Occipital lobe (tissue), 2 donors: ENCODE data around the gene SUSD3. TPM values are rescaled to one million over a fixed set of nuclear protein-coding genes. Genes with fewer than 3 reads are reported as not detected.

ENCODE experiments used
- DNase-seq: peaks from one replicate; lab custom pipeline; 2025; lab: John Stamatoyannopoulos, UW
- total RNA-seq: library from RNA; depleted of rRNA; stranded (reverse); fragments of >200 nt; gene quantifications from one replicate; pipeline ENCODE4 v1.2.3, GENCODE V29; 2014

The SUSD3 gene
- total RNA-seq, 1 donor from 2014 or later = 1.6 TPM

DNA sequence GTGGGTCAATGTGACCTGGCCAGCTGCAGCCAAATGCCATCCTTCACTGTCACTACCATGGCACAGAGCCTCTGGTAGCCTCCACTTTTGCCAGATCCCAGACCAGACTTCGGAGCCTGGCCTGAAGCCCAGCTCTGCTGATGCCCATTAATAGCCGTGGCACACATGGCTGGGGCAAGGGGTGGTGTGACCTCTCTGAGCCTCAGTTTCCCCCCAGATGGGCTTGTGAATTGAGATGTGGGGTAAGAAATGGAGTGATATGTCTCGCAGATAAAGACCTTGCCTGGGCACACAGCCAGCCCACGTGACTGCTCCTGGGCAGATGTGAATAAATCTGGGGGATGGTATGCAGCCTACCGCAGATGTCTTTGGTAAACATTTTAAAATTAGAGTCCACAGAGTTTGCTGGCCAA is 13.9 kb downstream of the SUSD3 start:
- no peak for DNase-seq

DNA sequence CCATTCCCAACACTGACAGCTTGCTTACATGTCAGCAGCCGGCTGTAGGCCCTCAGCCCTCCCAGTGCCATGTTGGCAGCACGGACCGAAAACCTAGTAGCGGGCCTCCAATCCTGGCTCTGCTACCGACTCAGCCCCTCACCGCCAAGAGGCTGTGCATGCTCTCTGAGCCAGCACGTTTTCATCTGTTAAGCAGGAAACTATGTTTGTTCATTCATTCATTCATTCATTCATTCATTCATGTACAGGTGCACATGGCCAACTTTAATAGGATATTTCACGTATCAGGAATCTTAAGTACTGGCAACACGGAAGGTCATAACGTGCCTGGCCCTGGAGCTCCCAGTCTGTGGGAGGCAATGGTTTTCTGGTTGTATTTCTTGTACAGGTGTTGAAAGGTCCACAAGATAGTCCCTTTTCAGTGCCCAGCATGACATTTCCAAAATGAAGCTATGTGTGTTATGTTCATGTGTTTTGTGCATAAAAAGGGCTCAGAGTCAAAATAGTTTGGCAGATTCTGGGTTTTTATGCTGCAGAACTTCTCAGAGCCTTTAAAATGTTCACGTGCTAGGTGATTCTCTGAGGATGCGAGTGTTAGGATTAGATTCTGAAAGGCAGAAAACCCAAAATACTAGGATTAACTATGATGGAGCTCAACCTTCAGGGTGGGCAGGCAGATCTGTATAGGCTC is 17.7 kb downstream of the SUSD3 start:
- DNase-seq = no peak

DNA sequence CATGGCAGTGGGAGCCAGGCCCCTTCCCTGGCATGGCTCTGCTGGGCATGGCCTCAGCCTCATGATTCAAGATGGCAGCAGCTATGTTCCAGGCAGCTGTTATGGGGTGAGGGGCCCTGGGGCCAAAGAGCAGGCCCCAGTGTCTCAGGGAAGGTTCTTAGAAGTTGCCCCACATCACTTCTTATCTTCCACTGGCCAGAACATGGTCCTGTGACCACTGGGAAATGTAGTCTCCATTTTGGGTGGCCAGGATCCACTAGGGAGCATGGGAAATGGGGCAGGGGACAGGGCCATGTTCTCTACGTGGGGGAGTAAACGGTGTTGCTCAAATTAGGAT is 18.3 kb downstream of the SUSD3 start:
- DNase-seq = no peak

DNA sequence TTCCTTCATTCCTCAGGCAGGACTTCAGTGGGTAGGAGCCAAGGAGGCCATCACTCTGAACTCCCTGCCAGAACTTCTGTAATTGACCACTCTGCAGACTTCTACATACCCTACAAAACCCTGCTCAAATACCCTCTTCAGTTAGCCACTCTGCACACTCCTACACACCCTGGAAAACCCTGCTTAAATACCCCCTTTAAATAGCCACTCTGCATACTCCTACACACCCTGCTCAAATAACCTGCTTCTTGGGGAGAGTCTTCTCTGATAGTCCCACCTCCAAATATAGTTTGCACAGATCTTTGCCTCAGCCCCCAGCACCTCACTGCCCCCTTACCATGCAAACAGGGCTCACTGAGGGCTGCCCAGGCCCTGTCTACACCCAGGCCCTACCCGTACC is 18.9 kb downstream of the SUSD3 start:
- no peak for DNase-seq

DNA sequence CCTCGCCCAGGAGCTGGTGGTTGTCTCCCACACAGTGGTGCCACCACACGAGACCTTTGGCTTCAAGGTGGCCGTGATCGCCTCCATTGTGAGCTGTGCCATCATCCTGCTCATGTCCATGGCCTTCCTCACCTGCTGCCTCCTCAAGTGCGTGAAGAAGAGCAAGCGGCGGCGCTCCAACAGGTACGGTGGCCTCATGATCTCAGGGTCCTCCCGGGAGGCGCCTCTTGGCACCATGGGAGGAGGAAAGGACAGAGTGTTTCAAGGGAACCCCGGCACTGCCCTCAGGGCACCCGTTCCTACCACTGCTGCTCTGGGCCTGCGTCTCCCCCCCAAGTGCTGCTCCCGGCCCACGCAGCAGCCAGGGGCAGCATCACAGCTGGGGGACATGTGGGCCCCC is 19.3 kb downstream of the SUSD3 start:
- DNase-seq = no peak

DNA sequence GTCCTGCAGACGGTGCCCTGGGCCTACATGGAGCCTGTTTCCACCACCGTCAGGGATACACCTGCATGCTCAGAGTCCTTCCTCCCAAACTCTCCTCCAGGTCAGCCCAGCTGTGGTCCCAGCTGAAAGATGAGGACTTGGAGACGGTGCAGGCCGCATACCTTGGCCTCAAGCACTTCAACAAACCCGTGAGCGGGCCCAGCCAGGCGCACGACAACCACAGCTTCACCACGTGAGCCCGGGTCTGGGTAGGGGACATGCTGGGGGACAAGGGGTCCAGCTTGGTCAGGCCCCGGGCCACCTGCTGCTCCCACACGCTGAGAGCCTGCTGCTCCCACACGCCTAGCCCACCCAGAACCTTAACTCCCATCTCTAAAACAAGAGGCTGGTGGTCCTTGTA is 20.9 kb downstream of the SUSD3 start:
- DNase-seq = no peak

DNA sequence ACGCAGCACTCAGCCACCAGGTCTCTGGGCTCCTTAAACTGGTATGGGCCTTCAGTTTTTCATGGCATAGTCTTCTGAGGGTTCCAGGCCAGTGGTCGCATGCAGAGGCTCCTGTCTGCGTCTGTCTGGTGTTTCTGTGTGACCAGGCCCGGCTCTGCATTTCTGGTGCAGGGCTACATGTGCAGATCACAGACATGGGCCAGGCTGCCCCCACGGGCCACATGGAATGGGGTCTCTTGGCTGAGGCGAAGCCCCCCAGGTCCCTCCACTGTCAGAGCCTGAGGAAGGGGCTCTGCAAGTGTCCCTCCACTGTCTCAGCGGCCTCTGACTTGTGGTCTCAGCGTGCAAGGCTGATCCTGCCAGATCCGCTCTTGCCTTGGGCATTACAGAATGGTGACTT is 21.9 kb downstream of the SUSD3 start:
- DNase-seq = no peak

DNA sequence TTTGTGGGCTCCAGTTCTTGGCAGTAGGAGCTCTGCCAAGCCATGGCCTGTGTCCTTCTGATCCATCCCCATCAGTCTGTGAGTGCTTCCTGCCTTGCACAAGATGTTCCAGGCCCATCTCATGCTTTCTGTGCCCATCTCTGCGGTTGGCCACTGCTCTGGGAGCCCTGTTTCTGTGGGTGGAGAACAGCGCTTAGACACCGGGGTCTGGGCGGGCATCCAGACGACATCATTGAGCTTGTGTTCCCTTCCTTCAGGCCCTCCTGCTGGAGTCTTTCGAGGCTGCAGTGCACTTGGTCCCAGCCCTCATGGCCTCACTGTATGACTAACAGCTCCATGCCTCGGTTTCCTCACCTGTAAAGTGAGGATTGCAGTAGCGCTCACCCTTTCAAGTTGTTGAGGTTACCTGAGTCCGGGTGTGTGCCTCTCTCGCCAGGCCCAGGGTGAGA is 22.6 kb downstream of the SUSD3 start:
- no peak for DNase-seq

DNA sequence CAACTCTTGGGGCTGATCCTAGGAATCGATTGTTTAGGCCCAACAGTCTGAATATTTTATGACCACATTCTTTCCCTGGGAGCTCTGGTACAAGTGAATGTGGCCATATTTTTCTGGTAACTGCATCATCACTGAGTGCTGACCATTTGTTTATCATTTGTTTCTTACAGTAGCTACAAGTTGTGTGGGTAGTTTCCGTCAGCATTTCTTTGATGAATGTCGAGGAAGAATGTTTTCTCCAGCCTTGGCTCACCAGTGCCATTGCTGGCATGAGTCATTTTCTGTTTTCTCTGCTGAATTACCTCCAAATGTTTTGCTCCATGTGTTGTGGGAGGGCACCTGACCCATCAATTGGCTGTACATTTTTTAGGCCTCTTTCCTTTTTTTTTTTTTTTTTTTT is 23.4 kb downstream of the SUSD3 start:
- DNase-seq = no peak

DNA sequence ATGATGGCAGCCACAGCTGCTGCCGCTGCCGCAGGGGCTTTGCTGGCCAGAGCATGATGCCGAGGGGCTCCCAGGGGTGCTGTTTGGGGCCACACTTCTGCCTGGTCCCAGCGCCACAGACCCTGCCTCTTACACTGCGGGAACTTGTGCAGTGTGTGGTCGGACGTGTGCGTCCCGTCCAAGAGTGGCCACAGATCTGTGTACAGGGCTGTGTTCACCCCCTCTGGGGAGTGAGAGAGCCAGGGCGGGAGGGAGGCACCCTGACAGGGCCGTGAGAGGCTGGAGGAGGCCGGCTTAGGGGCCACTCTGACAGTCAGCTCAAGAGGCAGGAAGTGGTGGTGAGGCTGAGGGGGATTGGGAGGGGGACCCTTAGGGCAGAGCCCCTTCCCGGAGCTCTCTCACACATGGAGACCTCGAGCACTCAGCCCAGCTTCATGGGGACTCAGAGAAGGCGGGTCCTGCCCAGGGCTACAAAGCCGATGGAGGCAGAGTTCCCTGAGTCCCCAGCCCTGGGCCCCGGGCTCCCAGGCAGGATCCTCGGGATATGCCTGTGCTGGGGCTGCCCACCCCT is 24.4 kb downstream of the SUSD3 start:
- DNase-seq = no peak

DNA sequence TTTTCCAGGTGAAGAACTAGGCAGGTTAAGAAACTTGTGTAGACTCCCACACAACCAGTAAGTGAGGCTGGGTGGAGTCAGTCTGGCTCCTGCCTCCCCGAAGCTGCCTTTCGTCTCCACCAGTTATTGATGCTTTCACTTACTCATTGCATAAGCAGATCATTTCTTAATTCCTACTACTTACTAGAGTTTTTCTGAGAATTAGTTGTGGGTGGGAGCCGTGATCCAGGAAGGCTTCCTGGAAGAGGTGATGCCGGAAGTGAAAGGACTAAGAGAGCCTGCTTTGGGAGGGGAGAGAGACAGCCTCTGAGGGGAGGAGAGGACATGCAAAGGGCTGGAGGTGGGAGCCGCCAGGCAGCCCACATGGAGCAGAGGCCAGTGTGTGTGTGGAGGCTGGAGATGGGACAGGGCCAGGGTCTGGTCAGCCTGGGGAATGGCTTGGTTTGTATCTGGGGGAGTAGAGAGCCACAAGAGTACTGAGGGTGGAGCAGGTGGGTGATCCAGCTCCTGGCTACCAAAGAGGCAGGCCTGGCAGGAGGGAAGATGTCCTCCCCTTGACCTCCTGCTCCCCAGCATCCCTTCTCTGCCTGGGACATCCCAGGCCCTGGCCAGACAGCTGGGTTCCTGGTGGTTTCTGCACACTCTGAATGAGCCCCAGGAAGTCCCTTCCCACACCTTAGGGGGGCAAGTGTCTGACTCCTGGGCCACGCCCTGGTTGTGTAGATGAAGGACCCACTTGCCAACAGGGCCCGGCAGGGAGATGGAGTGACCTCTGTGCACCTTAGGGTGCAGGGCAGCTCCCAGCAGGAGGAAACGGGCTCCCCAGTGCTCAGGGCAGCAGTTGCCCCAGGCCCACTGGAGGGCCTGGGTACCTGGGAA is 25.3 kb downstream of the SUSD3 start:
- no peak for DNase-seq

DNA sequence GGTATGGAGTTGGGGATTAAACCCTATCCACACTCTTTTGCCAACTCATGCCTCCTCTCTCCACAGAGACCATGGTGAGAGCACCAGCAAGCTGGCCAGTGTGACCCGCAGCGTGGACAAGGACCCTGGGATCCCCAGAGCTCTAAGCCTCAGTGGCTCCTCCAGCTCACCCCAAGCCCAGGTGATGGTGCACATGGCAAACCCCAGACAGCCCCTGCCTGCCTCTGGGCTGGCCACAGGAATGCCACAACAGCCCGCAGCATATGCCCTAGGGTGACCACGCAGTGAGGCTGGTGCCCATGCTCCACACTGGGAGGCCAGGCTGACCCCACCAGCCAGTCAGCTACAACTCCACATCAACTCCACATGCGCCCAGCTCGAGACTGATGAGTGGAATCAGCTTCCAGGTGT is 26.0 kb downstream of the SUSD3 start:
- no peak for DNase-seq

DNA sequence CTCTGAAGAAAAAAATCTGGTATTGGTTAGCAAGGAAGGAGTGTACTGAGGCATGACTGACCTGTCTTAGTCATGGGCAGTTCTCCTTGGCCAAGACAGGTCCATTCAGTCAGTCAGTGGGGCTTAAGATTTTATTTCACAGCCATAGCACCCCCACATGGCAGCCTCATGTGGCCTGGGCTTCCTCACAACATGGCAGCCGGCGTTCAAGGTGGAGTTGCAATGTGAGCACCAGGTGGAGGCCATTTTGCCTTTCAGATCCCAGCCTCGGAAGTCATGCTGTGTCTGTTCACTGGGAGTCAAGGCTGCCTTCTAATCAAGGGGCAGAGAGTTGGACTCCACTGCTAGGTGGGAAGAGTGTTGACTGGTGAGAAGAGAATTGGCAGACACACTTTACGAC is 27.2 kb downstream of the SUSD3 start:
- DNase-seq = no peak

DNA sequence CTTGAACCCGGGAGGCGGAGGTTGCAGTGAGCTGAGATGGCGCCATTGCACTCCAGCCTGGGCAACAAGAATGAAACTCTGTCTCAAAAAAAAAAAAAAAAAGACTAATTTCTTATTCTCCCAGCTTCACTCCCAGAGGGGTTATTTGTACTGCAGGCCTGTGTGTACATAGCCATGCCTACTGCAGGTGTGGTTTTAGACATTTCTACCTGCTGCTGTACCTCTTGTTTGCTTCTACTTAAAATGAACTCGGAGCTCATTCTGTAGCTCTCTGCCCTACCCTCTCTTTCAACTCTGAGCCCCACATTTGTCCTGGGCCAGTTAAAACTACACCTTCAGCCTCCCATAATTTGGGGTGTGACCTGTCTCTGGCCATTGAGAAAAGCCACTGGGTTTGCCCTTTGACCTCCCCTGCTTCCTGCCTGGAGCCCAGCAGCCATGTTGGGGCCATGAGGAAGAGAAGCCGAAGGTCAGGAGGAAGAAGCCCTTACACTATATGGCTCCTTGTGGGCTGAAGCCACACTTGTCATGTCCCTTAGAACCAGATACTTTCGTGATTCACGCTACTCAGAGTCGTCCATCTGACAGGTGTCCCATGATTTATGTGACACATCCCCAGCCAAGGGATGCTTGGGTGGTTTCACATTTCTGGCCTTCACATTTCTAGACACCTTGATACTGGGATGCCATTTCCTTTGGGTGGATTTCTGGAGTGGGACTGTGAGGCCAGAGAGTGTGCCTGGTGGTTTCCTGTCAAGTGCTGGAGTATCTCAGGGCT is 28.1 kb downstream of the SUSD3 start:
- no peak for DNase-seq

DNA sequence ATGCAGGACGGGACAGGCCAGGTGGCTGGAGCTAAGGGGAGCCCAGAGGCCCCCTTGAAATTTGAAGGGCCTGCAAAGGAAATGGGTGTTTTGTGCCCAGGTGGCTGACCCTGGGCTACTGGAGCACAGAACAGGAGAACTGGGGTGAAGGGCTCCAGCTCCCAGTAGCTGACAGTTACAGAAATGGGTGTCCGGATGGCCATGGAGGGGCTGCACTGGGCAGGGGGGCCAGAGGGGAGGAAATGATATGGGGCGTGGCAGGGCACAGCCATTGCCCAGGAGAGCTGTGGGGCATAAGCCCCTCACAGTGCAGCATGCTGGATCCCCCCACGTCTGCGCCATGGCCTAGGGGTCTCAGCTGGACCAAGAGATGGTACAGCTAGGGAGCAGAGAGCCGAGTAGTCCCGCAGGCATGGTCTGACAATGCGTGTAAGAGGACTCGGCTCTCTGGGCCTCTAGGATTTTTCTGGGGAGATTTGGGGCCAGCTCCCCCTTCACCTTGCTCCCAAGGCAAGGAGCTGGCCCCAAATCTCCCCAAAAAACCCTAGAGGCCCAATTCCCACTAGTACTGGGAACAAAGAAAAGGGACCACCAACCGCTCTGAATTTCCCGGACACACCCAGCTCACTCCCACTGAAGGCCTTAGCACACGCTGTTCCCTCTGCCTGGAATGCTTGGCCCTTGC is 29.6 kb downstream of the SUSD3 start:
- no peak for DNase-seq

DNA sequence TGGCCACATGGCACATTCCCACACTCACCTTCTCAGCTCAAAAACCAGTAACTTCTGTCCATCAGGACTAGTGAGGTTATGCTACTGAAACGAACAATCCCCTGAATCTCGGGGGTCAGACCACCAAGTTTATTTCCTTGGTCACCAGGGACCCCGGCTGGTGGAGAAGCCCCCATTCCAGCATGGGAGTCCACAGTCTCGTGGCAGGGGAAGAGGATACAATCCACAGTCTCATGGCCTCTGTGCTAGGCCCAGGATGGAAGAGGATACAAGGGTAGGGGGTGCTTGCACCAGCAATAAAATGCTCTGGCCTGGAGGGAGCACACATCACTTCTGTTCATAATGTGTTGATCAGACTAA is 30.1 kb downstream of the SUSD3 start:
- DNase-seq = no peak

DNA sequence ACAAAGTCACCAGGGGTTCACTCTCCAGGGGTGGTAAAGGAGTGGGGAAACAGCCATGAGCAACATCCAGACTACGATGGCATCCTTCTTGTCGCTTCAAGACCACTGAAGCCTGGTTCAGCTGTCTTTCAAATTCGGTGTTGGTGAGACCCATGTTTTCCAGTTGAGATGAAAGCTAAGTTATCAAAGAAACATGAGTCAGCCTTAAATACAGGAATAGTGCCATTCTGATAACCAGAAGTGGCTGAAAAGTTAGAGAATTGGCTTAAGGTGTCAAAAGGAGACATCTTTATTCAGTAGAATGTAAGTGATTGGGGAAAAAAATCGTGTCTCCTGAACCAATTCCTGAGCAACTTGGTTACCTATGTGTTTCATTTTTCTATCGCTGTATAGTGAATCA is 30.5 kb downstream of the SUSD3 start:
- no peak for DNase-seq

DNA sequence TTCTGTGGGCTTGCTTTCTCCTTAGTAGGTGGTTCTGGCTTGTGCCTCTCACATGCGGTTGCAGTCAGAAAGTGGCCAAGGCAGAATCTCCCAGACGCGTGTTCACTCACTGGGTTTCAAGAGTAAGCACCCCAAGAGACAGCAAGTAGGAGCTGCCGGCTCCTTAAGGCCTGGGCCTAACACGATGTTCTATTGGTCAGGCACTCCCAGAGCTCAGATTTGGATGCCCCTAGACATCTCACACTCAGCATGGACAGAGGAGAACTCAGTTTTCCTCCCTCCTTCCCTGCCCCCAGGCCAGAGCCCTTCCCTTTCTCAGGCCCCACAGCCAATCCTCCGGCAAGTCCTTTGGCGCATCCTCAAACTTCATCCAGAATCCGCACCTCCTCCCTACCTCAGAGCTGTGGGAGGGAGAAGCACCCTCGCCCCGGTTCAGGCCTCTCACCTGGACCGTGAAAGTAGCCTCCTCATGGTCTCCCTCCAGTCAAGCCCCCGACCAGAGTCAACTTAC is 31.0 kb downstream of the SUSD3 start:
- no peak for DNase-seq

DNA sequence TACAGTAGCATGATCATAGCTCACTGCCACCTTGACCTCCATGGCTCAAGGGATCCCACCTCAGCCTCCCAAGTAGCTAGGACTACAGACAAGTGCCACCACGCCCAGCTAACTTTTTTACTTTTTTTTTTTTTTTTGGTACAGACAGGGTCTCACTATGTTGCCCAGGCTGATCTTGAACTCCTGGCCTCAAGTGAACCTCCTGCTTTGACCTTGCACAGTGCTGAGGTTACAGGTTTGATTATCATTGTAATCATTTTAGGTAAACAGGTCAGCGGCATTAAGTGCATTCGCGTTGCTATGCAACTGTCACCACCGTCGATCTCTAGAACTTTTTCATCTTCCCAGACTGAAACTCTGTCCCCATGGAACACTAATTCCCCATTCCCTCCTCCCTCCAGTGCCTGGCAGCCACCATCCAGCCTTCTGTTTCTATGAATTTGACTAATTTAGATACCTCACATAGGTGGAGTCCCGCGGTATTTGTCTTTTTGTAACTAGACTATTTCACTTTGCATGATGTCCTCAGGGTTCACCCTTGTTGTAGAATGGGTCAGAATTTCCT is 31.7 kb downstream of the SUSD3 start:
- DNase-seq = no peak

DNA sequence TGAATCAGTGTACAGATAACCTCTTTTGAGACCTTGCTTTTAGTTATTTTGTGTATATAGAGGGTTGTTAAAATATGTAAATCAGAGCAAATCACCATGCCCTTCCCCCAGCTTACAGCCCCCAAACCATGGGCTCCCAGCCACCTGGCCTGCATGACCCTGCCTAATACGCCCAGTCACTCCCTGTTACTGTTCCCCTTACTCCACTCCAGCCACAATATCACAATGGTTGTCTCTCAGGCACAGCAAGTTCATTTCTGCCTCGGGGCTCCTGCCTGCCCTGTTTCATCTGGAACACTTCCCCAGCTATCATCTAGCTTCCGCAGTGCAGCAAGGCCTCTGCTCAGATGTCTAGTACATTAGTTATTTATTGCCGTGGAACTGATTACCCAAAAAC is 32.6 kb downstream of the SUSD3 start:
- no peak for DNase-seq
